H1 (cell line): ENCODE measurements around the gene GLDC. TPM values are rescaled to one million over a fixed set of nuclear protein-coding genes. Genes with fewer than 3 reads are reported as not detected.

ENCODE experiments used
- CTCF ChIA-PET: fragments of 300-600 bp; sonication (Branson Sonifier 250); formaldehyde crosslinking; loops from one replicate; lab custom pipeline; 2021; ENCODE audit not compliant: partially characterized antibody; lab: Charles Lee
- POLR2A ChIA-PET: fragments of 300-600 bp; sonication (Branson Sonifier 250); formaldehyde crosslinking; loops from one replicate; lab custom pipeline; 2021; ENCODE audit warnings: inconsistent platforms; ENCODE audit not compliant: partially characterized antibody; lab: Charles Lee
- DNase-seq, 2 experiments: peaks; one replicate each; pipeline versions ENCODE4 v3.0.0 to v3.0.0-alpha.2; 2010 to 2022; ENCODE audit warnings: low spot score in 2 of 2, low read depth in 1 of 2, mixed read lengths in 1 of 2
- FAIRE-seq: peaks from 2 replicates; lab custom pipeline; 2011; peaks lifted over from hg19 to GRCh38; lab: Jason Lieb, UNC
- H2AFZ ChIP-seq: 2 replicates; pipeline ENCODE4 v1.8.1; 2012; ENCODE audit warnings: low read length, inconsistent platforms
- H2AK5ac ChIP-seq: 2 replicates; pipeline ENCODE4 v1.6.1; 2013; ENCODE audit warnings: low read depth, low read length
- H2BK120ac ChIP-seq: replicated peaks from 2 replicates; pipeline ENCODE3; 2013; ENCODE audit warnings: low read depth, low read length, inconsistent platforms
- H2BK12ac ChIP-seq: 2 replicates; pipeline ENCODE4 v1.6.1; 2013; ENCODE audit warnings: low read depth, low read length
- H2BK15ac ChIP-seq: 2 replicates; pipeline ENCODE4 v1.6.1; 2013; ENCODE audit warnings: low read length
- H2BK20ac ChIP-seq: 2 replicates; pipeline ENCODE4 v1.6.1; 2013; ENCODE audit warnings: low read length
- H2BK5ac ChIP-seq: 2 replicates; pipeline ENCODE4 v1.6.1; 2013; ENCODE audit warnings: low read depth, low read length
- H3K14ac ChIP-seq: 2 replicates; pipeline ENCODE4 v1.6.1; 2013; ENCODE audit warnings: inconsistent platforms; ENCODE audit not compliant: insufficient read length
- H3K18ac ChIP-seq: 2 replicates; pipeline ENCODE4 v1.6.1; 2013; ENCODE audit warnings: low read length; ENCODE audit errors: extremely low read depth
- H3K23ac ChIP-seq: 2 replicates; pipeline ENCODE4 v1.6.1; 2013; ENCODE audit warnings: inconsistent platforms; ENCODE audit not compliant: insufficient read length
- H3K23me2 ChIP-seq: 2 replicates; pipeline ENCODE4 v1.6.1; 2013; ENCODE audit warnings: low read depth, low read length
- H3K27ac ChIP-seq: 2 replicates; pipeline ENCODE4 v1.6.1; 2011; ENCODE audit warnings: low read depth, low read length, inconsistent platforms
- H3K27me3 ChIP-seq, 4 experiments: replicated peaks in 1 of 4; 1 replicate in 1 of 4; 2 replicates in 3 of 4; pipeline versions ENCODE4 v1.6.1 to v1.8.1; 2011 to 2013; ENCODE audit warnings: low read length in 3 of 4, mild to moderate bottlenecking in 3 of 4, inconsistent platforms in 2 of 4, mixed read lengths in 2 of 4, moderate library complexity in 1 of 4; ENCODE audit not compliant: control insufficient read depth in 3 of 4, insufficient read depth in 3 of 4; ENCODE audit errors: extremely low read depth in 1 of 4
- H3K36me3 ChIP-seq, 4 experiments: 2 replicates each; pipeline versions ENCODE4 v1.6.1 to v1.8.1; 2011 to 2013; ENCODE audit warnings: mild to moderate bottlenecking in 4 of 4, low read length in 3 of 4, moderate library complexity in 2 of 4, control low read depth in 1 of 4, inconsistent platforms in 1 of 4; ENCODE audit not compliant: insufficient read depth in 4 of 4, control insufficient read depth in 2 of 4
- H3K4ac ChIP-seq: replicated peaks from 2 replicates; pipeline ENCODE3; 2013; ENCODE audit warnings: low read length, low read depth, mixed read lengths, inconsistent platforms; ENCODE audit not compliant: insufficient read length
- H3K4me1 ChIP-seq, 4 experiments: replicated peaks in 1 of 4; 1 replicate in 1 of 4; 2 replicates in 3 of 4; pipeline versions ENCODE4 v1.6.1 to v1.8.1; 2011 to 2013; ENCODE audit warnings: low read length in 3 of 4, inconsistent platforms in 2 of 4, mixed read lengths in 1 of 4; ENCODE audit not compliant: insufficient read depth in 4 of 4, control insufficient read depth in 3 of 4
- H3K4me2 ChIP-seq, 2 experiments: 2 replicates each; pipeline versions ENCODE4 v1.6.1 to v1.8.1; 2011 to 2013; ENCODE audit warnings: low read depth in 2 of 2, low read length in 2 of 2, control low read depth in 1 of 2, inconsistent platforms in 1 of 2, mild to moderate bottlenecking in 1 of 2; ENCODE audit not compliant: insufficient read depth in 1 of 2
- H3K4me3 ChIP-seq, 4 experiments: fragments of 200-600, 300-600 bp in 1 of 4; sonication (generic), shearing (Covaris generic), sonication (Bioruptor Twin) in 1 of 4; 2 replicates each; pipeline versions ENCODE4 v1.5.1 to v1.8.1; 2011 to 2016; ENCODE audit warnings: low read length in 4 of 4, low read depth in 3 of 4, control low read depth in 2 of 4, inconsistent platforms in 2 of 4, mild to moderate bottlenecking in 2 of 4, mixed read lengths in 1 of 4, moderate library complexity in 1 of 4; ENCODE audit not compliant: insufficient read depth in 2 of 4; ENCODE audit errors: extremely low read depth in 1 of 4
- H3K56ac ChIP-seq: replicated peaks from 2 replicates; pipeline ENCODE3; 2013; ENCODE audit warnings: low read depth, mild to moderate bottlenecking, mixed read lengths, low read length, inconsistent platforms; ENCODE audit not compliant: insufficient read length
- H3K79me1 ChIP-seq: 2 replicates; pipeline ENCODE4 v1.6.1; 2013; ENCODE audit warnings: low read depth, low read length, control low read depth
- H3K79me2 ChIP-seq, 2 experiments: 2 replicates each; pipeline versions ENCODE4 v1.6.1 to v1.8.1; 2012 to 2013; ENCODE audit warnings: low read length in 2 of 2, mild to moderate bottlenecking in 2 of 2, inconsistent platforms in 1 of 2; ENCODE audit not compliant: insufficient read depth in 2 of 2, control insufficient read depth in 1 of 2
- H3K9ac ChIP-seq, 4 experiments: replicated peaks in 1 of 4; 1 replicate in 1 of 4; 2 replicates in 3 of 4; pipeline versions ENCODE4 v1.6.1 to v1.8.1; 2011 to 2013; ENCODE audit warnings: low read depth in 3 of 4, low read length in 3 of 4, control low read depth in 2 of 4, mild to moderate bottlenecking in 2 of 4, moderate library complexity in 2 of 4, inconsistent platforms in 1 of 4; ENCODE audit errors: extremely low read depth in 1 of 4
- H3K9me3 ChIP-seq, 2 experiments: 2 replicates each; pipeline versions ENCODE4 v1.6.1 to v1.8.1; 2012 to 2013; ENCODE audit warnings: mild to moderate bottlenecking in 2 of 2, moderate library complexity in 2 of 2, control low read depth in 1 of 2, inconsistent platforms in 1 of 2, low read depth in 1 of 2, low read length in 1 of 2, mixed read lengths in 1 of 2; ENCODE audit not compliant: insufficient read depth in 2 of 2
- H4K20me1 ChIP-seq, 2 experiments: replicated peaks in 1 of 2; 2 replicates each; pipeline versions ENCODE3 to v1.8.1; 2011 to 2013; ENCODE audit warnings: inconsistent platforms in 2 of 2, low read length in 2 of 2, mild to moderate bottlenecking in 1 of 2; ENCODE audit not compliant: insufficient read depth in 2 of 2, control insufficient read depth in 1 of 2
- H4K5ac ChIP-seq: 2 replicates; pipeline ENCODE4 v1.6.1; 2013; ENCODE audit warnings: low read length, low read depth, mixed read lengths, inconsistent platforms; ENCODE audit not compliant: insufficient read length
- H4K8ac ChIP-seq: 2 replicates; pipeline ENCODE4 v1.8.0; 2013; ENCODE audit warnings: mild to moderate bottlenecking, moderate library complexity, low read length, inconsistent platforms; ENCODE audit not compliant: insufficient read depth; ENCODE audit errors: extremely low read depth
- H4K91ac ChIP-seq: replicated peaks from 2 replicates; pipeline ENCODE3; 2013; ENCODE audit warnings: low read length, mixed read lengths, inconsistent platforms; ENCODE audit not compliant: insufficient read length
- EGR1 ChIP-seq: IDR thresholded peaks from 2 replicates; pipeline ENCODE4 v1.6.1; 2011; ENCODE audit warnings: low read depth, low read length, borderline replicate concordance
- KDM5A ChIP-seq: fragments of 200-600 bp; IDR thresholded peaks from 2 replicates; pipeline ENCODE4 v1.7.1; 2012; ENCODE audit warnings: mild to moderate bottlenecking, low read length, inconsistent platforms, mixed read lengths
- SIRT6 ChIP-seq: IDR thresholded peaks from one replicate; pipeline ENCODE4 v1.7.1; 2012; ENCODE audit warnings: low read length, inconsistent platforms
- TAF1 ChIP-seq: IDR thresholded peaks from 2 replicates; pipeline ENCODE4 v1.6.1; 2011; ENCODE audit warnings: mild to moderate bottlenecking, low read depth, low read length
- WGBS, 2 experiments: shearing (Covaris generic) in 1 of 2; methylation state at CpG; one replicate each; pipeline versions ENCODE4 v1.1.6 to v1.1.7; 2013 to 2015; ENCODE audit warnings: low lambda C conversion rate in 2 of 2, mixed read lengths in 2 of 2, inconsistent platforms in 1 of 2, low coverage in 1 of 2, missing lambda C conversion rate in 1 of 2; ENCODE audit not compliant: insufficient replicate concordance in 2 of 2, insufficient coverage in 1 of 2, insufficient read length in 1 of 2; ENCODE audit errors: extremely low coverage in 1 of 2, missing lambda C conversion rate in 1 of 2; 5-methylcytosine and 5-hydroxymethylcytosine counted together
- polyA plus RNA-seq, 7 experiments: library from polyadenylated mRNA; depleted of rRNA in 3 of 7; stranded (reverse) in 5 of 7; unstranded in 2 of 7; fragments of >200 nt in 5 of 7; fragments of 200-250 nt in 2 of 7; gene quantifications; 1 replicate in 5 of 7; 2 replicates in 1 of 7; 4 replicates in 1 of 7; pipeline versions ENCODE4 v1.2.1 to v1.2.3, GENCODE V29; 2011 to 2013; ENCODE audit warnings: missing spikeins in 2 of 7, mixed read lengths in 2 of 7
- total RNA-seq: library from RNA; stranded (reverse); fragmentation: NEBNext Ultra II Directional; extraction: Animal tissue kit (Norgen Biotek cat#: 25700); gene quantifications from 2 replicates; pipeline ENCODE4 v1.2.1, GENCODE V29; 2021

GLDC gene
- total and polyA plus RNA-seq, 2 of the 8 experiments (the other 6 are each of a cell fraction or from before 2014, with no cell fraction given), result 48.8 to 101 TPM

DNA sequence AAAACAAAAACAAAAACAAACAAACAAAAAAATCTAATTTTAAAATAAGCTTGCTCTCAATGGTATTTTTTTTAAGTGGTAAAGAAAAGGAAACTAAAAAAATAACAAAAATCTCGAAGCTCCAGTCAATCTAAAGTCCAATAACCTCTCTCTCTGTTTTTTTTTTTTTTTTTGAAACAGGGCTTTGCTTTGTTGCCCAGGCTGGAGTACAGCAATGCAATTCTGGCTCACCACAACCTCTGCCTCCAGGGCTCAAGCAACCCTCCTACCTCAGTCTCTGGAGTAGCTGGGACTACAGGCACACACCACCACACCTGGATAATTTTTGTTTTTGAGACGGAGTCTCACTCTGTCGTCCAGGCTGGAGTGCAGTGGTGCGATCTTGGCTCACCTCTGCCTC lies 25.9 kb upstream of the GLDC start:
- Histone ChIP-seq H3K79me1 (no peaks in the 10 kb centered on the region), H2AK5ac (no peak overlapping the region), H2BK20ac (no peak overlapping the region), H3K79me2 (no peaks in the 10 kb centered on the region), H3K27me3 (no peaks in the 10 kb centered on the region), H3K4me3 (no peak overlapping the region), H3K14ac (no peak overlapping the region), H3K9ac (no peak overlapping the region), H4K20me1 (no peaks in the 10 kb centered on the region)
- WGBS, 2 experiments, result 95% methylated on average over 4 of the region's 4 CpGs; no CpG with 5 or more reads in 1 of the 2 experiments
- TF ChIP-seq EGR1, result no peak
- TF ChIP-seq TAF1, result no peak
- TF ChIP-seq SIRT6, result no peak
- TF ChIP-seq KDM5A, result no peak
- TF ChIP-seq, all 59 proteins: peak for 0
- H3K27ac ChIP-seq, result no peak overlapping the region
- no peaks in the 10 kb centered on the region for H3K4me1 ChIP-seq
- POLR2A ChIA-PET, result interaction anchor here (1.2 to 2.1 kb wide), 4 partner anchors 9 to 315 kb away, joined by 3 to 6 read pairs (median 4); no protein-coding TSS in a partner anchor
- no peak overlapping the region for H2BK12ac ChIP-seq
- no peak overlapping the region for H2BK120ac ChIP-seq
- CTCF ChIA-PET, result interaction anchor here (0.6 to 1.4 kb wide), 11 partner anchors 9 to 425 kb away, joined by 3 to 5 read pairs (median 3); no protein-coding TSS in a partner anchor
- H2BK15ac ChIP-seq, result no peak overlapping the region
- H3K36me3 ChIP-seq, result peaks cover 0 to 4% (median 0%) of the 10 kb centered on the region in 4 experiments; a peak in 1 of 8 replicates
- H3K9me3 ChIP-seq, result no peaks in the 10 kb centered on the region
- no peak overlapping the region for H3K4me2 ChIP-seq
- no peak overlapping the region for H2BK5ac ChIP-seq
- no peak overlapping the region for H3K4ac ChIP-seq
- no peak overlapping the region for H4K91ac ChIP-seq
- DNase-seq, result no peak
- no peak overlapping the region for H2AFZ ChIP-seq
- H3K18ac ChIP-seq, result no peak overlapping the region
- H4K8ac ChIP-seq, result no peak overlapping the region
- H3K23ac ChIP-seq, result no peak overlapping the region
- no peaks in the 10 kb centered on the region for H3K23me2 ChIP-seq
- no peak overlapping the region for H3K56ac ChIP-seq
- H4K5ac ChIP-seq, result no peak overlapping the region
- FAIRE-seq, result no peak
